OCI-LY1 (cell line): ENCODE results near the gene CCR8.

Experiments used
- H2AFZ ChIP-seq: fragments of 200-600 bp; sonication (generic), shearing (Covaris generic); 2 replicates; pipeline ENCODE4 v1.6.0; 2014; ENCODE audit warnings: antibody characterized with exemption, mild to moderate bottlenecking, low read length
- H3F3A ChIP-seq: fragments of 200-600 bp; sonication (generic), shearing (Covaris generic); 2 replicates; pipeline ENCODE4 v1.6.0; 2014; ENCODE audit warnings: mild to moderate bottlenecking, antibody characterized with exemption, low read length, moderate library complexity; ENCODE audit not compliant: insufficient read depth
- H3K27ac ChIP-seq: fragments of 200-600 bp; sonication (generic); 2 replicates; pipeline ENCODE4 v1.5.1; 2014; ENCODE audit warnings: low read length, mixed run types, mild to moderate bottlenecking, low read depth; ENCODE audit not compliant: poor library complexity, severe bottlenecking
- H3K27me3 ChIP-seq: fragments of 200-600 bp; sonication (generic); 2 replicates; pipeline ENCODE4 v1.6.0; 2014; ENCODE audit warnings: antibody characterized with exemption, mild to moderate bottlenecking, low read length, moderate library complexity; ENCODE audit not compliant: insufficient read depth
- H3K36me3 ChIP-seq: fragments of 200-600 bp; sonication (generic); 2 replicates; pipeline ENCODE4 v1.6.1; 2014; ENCODE audit warnings: mild to moderate bottlenecking, antibody characterized with exemption, low read length, moderate library complexity, mixed read lengths; ENCODE audit not compliant: insufficient read depth
- H3K4me1 ChIP-seq: fragments of 200-600 bp; sonication (generic); 2 replicates; pipeline ENCODE4 v1.5.1; 2014; ENCODE audit warnings: mild to moderate bottlenecking, low read length, moderate library complexity; ENCODE audit not compliant: insufficient read depth, severe bottlenecking
- H3K4me2 ChIP-seq: fragments of 200-600 bp; sonication (generic), shearing (Covaris generic); 2 replicates; pipeline ENCODE4 v1.6.1; 2014; ENCODE audit warnings: low read length
- H3K4me3 ChIP-seq: fragments of 200-600 bp; sonication (generic); 2 replicates; pipeline ENCODE4 v1.5.1; 2014; ENCODE audit warnings: low read length, low read depth, mild to moderate bottlenecking, mixed read lengths; ENCODE audit not compliant: poor library complexity, severe bottlenecking
- H3K79me2 ChIP-seq: fragments of 200-600 bp; shearing (Covaris generic); 2 replicates; pipeline ENCODE4 v1.6.1; 2016; ENCODE audit warnings: mixed run types, low read length, mixed read lengths; ENCODE audit not compliant: insufficient read depth
- H3K9ac ChIP-seq: fragments of 200-600 bp; sonication (generic), shearing (Covaris generic); 2 replicates; pipeline ENCODE4 v1.6.1; 2014; ENCODE audit warnings: mild to moderate bottlenecking, low read length, mixed read lengths
- H3K9me2 ChIP-seq: fragments of 200-600 bp; sonication (generic), shearing (Covaris generic); 2 replicates; pipeline ENCODE4 v1.6.1; 2014; ENCODE audit warnings: low read depth, mild to moderate bottlenecking, low read length, mixed read lengths
- H3K9me3 ChIP-seq: fragments of 200-600 bp; shearing (Covaris generic); 2 replicates; pipeline ENCODE4 v1.6.1; 2014; ENCODE audit warnings: low read length, mixed read lengths
- H4K20me1 ChIP-seq: fragments of 200-600 bp; sonication (generic), shearing (Covaris generic); 2 replicates; pipeline ENCODE4 v1.6.0; 2016; ENCODE audit warnings: mild to moderate bottlenecking, low read length; ENCODE audit not compliant: insufficient read depth
- CTCF ChIP-seq: fragments of 200-600 bp; sonication (generic), shearing (Covaris generic); IDR thresholded peaks from 2 replicates; pipeline ENCODE4 v1.5.1; 2017; ENCODE audit warnings: mild to moderate bottlenecking, antibody characterized with exemption, low read length, moderate library complexity, mixed read lengths
- EZH2 ChIP-seq: fragments of 200-600 bp; sonication (generic), shearing (Covaris generic); IDR thresholded peaks from 2 replicates; pipeline ENCODE4 v1.8.0; 2017; ENCODE audit warnings: borderline replicate concordance, mixed run types, mild to moderate bottlenecking, antibody characterized with exemption, low read length, moderate library complexity, mixed read lengths

The CCR8 gene

GRCh38 chr3:39327053-39327745 is 2.3 kb upstream of the CCR8 start:
- Histone ChIP-seq H2AFZ (no peak overlapping the region), H3K27ac (no peak overlapping the region), H3K9me2 (no peaks in the 10 kb centered on the region), H3K4me2 (no peak overlapping the region), H3K9me3 (no peaks in the 10 kb centered on the region), H3K36me3 (no peaks in the 10 kb centered on the region), H3K9ac (no peak overlapping the region), H3F3A (no peaks in the 10 kb centered on the region), H4K20me1 (no peaks in the 10 kb centered on the region), H3K4me1 (no peaks in the 10 kb centered on the region), H3K4me3 (no peak overlapping the region), H3K79me2 (no peaks in the 10 kb centered on the region), H3K27me3 (no peaks in the 10 kb centered on the region)
- TF ChIP-seq CTCF = no peak
- TF ChIP-seq EZH2 = no peak

- Histone ChIP-seq H3K79me2 (no peaks in the 10 kb centered on the region), H3F3A (no peaks in the 10 kb centered on the region), H3K27ac (no peak overlapping the region), H3K4me2 (no peak overlapping the region), H3K36me3 (no peaks in the 10 kb centered on the region), H3K4me1 (no peaks in the 10 kb centered on the region), H3K9me3 (no peaks in the 10 kb centered on the region), H2AFZ (no peak overlapping the region), H4K20me1 (no peaks in the 10 kb centered on the region), H3K9me2 (no peaks in the 10 kb centered on the region), H3K9ac (no peak overlapping the region), H3K27me3 (no peaks in the 10 kb centered on the region), H3K4me3 (no peak overlapping the region)
- TF ChIP-seq EZH2 = no peak
- no peak for TF ChIP-seq CTCF
These were observed 1.7 kb upstream of the CCR8 start for GRCh38 chr3:39327746-39328349.

GRCh38 chr3:39330824-39331223 is 1.3 kb downstream of the CCR8 start:
- Histone ChIP-seq H3K9me3 (no peaks in the 10 kb centered on the region), H4K20me1 (no peaks in the 10 kb centered on the region), H3K4me1 (no peaks in the 10 kb centered on the region), H3K27me3 (no peaks in the 10 kb centered on the region), H3K4me2 (no peak overlapping the region), H3K36me3 (no peaks in the 10 kb centered on the region), H3K9me2 (no peaks in the 10 kb centered on the region), H2AFZ (no peak overlapping the region), H3F3A (no peaks in the 10 kb centered on the region), H3K27ac (no peak overlapping the region), H3K79me2 (no peaks in the 10 kb centered on the region), H3K4me3 (no peak overlapping the region), H3K9ac (no peak overlapping the region)
- TF ChIP-seq EZH2 (no peak), CTCF (no peak)
